ENCODE measurements around the gene EIF2S2. TPM values are rescaled to one million over a fixed set of nuclear protein-coding genes. Genes with fewer than 3 reads are reported as not detected.
"Not testable (repeated sequence)": the region's sequence is repeated elsewhere in the genome, so short reads cannot be mapped to it uniquely, and the experiment has no call there.

EIF2S2 gene
- 10 to 100 TPM; 31.0 to 32.1 TPM for total RNA-seq
- 10 to 100 TPM; 30.8 to 37.9 TPM for polyA plus RNA-seq

DNA sequence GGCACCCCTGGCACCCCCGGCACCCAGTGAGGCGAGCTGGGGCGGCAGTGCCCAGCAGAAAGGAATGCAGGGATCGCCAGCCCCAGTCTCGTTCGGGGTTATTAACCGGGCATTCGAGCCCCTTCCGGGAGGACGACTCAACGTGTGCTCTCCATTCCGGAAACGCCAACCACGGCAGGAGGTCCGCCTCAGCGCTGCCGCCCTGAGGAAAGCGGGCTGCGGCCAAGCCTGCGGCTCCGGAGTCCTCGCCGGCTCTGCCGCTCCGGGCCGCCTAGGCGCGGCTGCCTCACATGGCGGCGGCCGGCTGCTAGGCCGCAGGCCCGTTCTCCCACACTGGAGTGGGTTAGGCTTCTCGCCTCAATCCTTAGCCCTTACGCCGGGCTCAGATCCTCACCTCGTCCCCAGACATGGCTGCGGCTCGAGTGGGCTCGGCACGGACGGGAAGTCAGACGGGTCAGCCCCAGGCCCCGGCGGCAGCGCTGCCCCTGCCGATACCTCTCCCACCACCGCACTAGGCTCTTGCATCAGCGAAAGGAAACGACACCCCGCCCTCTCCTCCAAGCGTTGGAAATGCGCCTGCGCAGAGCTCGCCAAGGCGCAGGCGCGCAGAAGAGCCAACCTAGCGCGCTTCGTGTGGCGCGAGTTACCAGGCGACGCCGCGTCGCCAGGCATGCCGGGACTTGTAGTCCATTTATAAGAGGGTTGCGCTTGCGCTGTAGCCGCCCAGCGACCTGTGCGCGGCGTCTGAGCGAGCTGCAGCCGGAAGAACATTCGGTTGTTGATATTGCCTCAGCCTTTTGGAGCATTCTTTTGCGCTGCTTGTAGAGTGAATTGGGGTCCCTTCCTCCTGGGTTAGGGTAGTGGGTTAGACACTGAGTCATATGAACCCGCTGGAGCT lies at the start of gene EIF2S2:
EIF2S2 (minus strand) TSS at position 542 of the 898 bp plus-strand sequence; CDS start at position 409, 133 bp downstream.
- peak; percentile 94 for DNase-seq (ENCODE audit: low spot score)
- H3K9me3 ChIP-seq (ENCODE audit: control insufficient read depth in 4 of 4, low read length in 3 of 4), result no peaks in the 10 kb centered on the region
- peaks cover 0 to 9% (median 5%) of the 10 kb centered on the region in 4 donors for H3K36me3 ChIP-seq (ENCODE audit: control insufficient read depth in 4 of 4, insufficient read depth in 3 of 4, low read depth in 1 of 4, low read length in 3 of 4)
- TF ChIP-seq RAD21 (IDR thresholded peaks at IDR 0.05) (no peak), HNF4A (conservative IDR thresholded peaks at IDR 0.05) (no peak), FOXA2 (IDR thresholded peaks at IDR 0.05) (peak; percentile 30), RXRA (IDR thresholded peaks at IDR 0.05) (peak in 1 of 2 donors; percentile 23), ZBTB33 (IDR thresholded peaks at IDR 0.05) (peak; percentile 47), YY1 (IDR thresholded peaks at IDR 0.05) (peak; percentile 84), TAF1 (conservative IDR thresholded peaks at IDR 0.05) (peak; percentile 79), REST (IDR thresholded peaks at IDR 0.05) (peak; percentile 40), JUND (IDR thresholded peaks at IDR 0.05) (peak in 1 of 2 donors; percentile 19), GABPA (IDR thresholded peaks at IDR 0.05 in 1 of 2, conservative IDR thresholded peaks at IDR 0.05 in 1 of 2) (peak; percentile 44 to 77), HNF4G (IDR thresholded peaks at IDR 0.05) (no peak), NR2F2 (IDR thresholded peaks at IDR 0.05) (no peak), CTCF (IDR thresholded peaks at IDR 0.05; ENCODE audit: low read depth, low read length, missing input control) (peak; percentile 9), FOXA1 (IDR thresholded peaks at IDR 0.05) (peak; percentile 55), EGR1 (IDR thresholded peaks at IDR 0.05; ENCODE audit: low read depth in 2 of 2) (peak in 1 of 2 donors; percentile 14), SP1 (IDR thresholded peaks at IDR 0.05) (peak; percentile 37)
- TF ChIP-seq, protein P1, sequence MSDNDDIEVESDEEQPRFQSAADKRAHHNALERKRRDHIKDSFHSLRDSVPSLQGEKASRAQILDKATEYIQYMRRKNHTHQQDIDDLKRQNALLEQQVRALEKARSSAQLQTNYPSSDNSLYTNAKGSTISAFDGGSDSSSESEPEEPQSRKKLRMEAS (IDR thresholded peaks at IDR 0.05), result no peak
- TF ChIP-seq, protein P2, sequence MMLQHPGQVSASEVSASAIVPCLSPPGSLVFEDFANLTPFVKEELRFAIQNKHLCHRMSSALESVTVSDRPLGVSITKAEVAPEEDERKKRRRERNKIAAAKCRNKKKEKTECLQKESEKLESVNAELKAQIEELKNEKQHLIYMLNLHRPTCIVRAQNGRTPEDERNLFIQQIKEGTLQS (IDR thresholded peaks at IDR 0.05), result peak; percentile 69
- peak within 1 kb of the TSS; percentile 87 to 98 for H3K9ac ChIP-seq (ENCODE audit: low read depth in 1 of 2, low read length in 2 of 2)
- under 1% methylated on average over 81 of the region's 81 CpGs for WGBS
- H3K4me3 ChIP-seq (ENCODE audit: low read depth in 1 of 3, low read length in 3 of 3), result peak within 1 kb of the TSS; percentile 80 to 99 (median 95)
- peaks cover 5 to 31% (median 14%) of the 10 kb centered on the region in 4 donors for H3K4me1 ChIP-seq (ENCODE audit: control insufficient read depth in 4 of 4, insufficient read depth in 4 of 4, low read length in 3 of 4)
- peak within 1 kb of the TSS; percentile 84 to 93 for H3K27ac ChIP-seq (ENCODE audit: low read depth in 1 of 2, low read length in 2 of 2)
- no peaks in the 10 kb centered on the region for H3K27me3 ChIP-seq (ENCODE audit: control insufficient read depth in 4 of 4, insufficient read depth in 4 of 4, low read length in 3 of 4)

- not testable (repeated sequence) for H3K9ac ChIP-seq (ENCODE audit: low read depth in 1 of 2, low read length in 2 of 2); H3K4me1 ChIP-seq (ENCODE audit: control insufficient read depth in 4 of 4, insufficient read depth in 4 of 4, low read length in 3 of 4); H3K27me3 ChIP-seq (ENCODE audit: control insufficient read depth in 4 of 4, insufficient read depth in 4 of 4, low read length in 3 of 4); DNase-seq (ENCODE audit: low spot score); H3K9me3 ChIP-seq (ENCODE audit: control insufficient read depth in 4 of 4, low read length in 3 of 4); H3K36me3 ChIP-seq (ENCODE audit: control insufficient read depth in 4 of 4, insufficient read depth in 3 of 4, low read depth in 1 of 4, low read length in 3 of 4); H3K4me3 ChIP-seq (ENCODE audit: low read depth in 1 of 3, low read length in 3 of 3); H3K27ac ChIP-seq (ENCODE audit: low read depth in 1 of 2, low read length in 2 of 2)
- 84% methylated on average over 8 of the region's 8 CpGs for WGBS
These were observed 45.7 kb upstream of the EIF2S2 start for GRCh38 chr20:34157697-34158096.

Data from liver (tissue), 9 donors.